Measurements from ENCODE around the gene PTPRG. TPM values are rescaled to one million over a fixed set of nuclear protein-coding genes. Genes with fewer than 3 reads are reported as not detected.

The PTPRG gene
- total and polyA plus RNA-seq, 7 donors, result 0.69 to 76.3 (median 62.7) TPM

DNA sequence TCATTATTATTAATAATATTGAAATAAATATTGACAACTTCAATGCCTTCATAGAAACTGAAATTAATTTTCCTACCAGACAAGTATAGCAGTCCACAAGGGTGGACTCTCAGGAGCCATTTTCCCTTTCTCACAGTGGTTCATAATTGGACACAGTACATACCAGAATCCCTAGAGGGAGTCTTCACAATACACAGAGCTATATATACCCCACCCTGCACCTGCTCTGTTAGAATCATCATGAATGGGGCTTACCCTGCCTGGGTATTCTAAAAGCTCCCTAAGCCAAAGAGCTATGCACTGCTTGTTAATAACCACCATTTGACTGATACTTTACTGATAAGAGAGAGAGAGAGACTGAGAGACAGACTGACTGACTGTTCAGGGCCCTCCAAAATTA is 677.1 kb downstream of the PTPRG start:
- H3K27me3 ChIP-seq, result no peaks in the 10 kb centered on the region
- peaks cover 0 to 12% (median 6%) of the 10 kb centered on the region in 4 donors for H3K4me1 ChIP-seq
- DNase-seq, result no peak
- H3K36me3 ChIP-seq, result peaks cover 0 to 7% (median 0%) of the 10 kb centered on the region in 4 donors
- intact Hi-C loops (cut with DNase I), result no loop called here
- no peak overlapping the region for H3K27ac ChIP-seq
- no peak overlapping the region for H3K4me3 ChIP-seq
- TF ChIP-seq POLR2A (IDR thresholded peaks at IDR 0.05) (no peak), POLR2AphosphoS5 (IDR thresholded peaks at IDR 0.05) (no peak), EP300 (IDR thresholded peaks at IDR 0.05) (no peak)
- TF ChIP-seq, protein P1, sequence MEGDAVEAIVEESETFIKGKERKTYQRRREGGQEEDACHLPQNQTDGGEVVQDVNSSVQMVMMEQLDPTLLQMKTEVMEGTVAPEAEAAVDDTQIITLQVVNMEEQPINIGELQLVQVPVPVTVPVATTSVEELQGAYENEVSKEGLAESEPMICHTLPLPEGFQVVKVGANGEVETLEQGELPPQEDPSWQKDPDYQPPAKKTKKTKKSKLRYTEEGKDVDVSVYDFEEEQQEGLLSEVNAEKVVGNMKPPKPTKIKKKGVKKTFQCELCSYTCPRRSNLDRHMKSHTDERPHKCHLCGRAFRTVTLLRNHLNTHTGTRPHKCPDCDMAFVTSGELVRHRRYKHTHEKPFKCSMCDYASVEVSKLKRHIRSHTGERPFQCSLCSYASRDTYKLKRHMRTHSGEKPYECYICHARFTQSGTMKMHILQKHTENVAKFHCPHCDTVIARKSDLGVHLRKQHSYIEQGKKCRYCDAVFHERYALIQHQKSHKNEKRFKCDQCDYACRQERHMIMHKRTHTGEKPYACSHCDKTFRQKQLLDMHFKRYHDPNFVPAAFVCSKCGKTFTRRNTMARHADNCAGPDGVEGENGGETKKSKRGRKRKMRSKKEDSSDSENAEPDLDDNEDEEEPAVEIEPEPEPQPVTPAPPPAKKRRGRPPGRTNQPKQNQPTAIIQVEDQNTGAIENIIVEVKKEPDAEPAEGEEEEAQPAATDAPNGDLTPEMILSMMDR (IDR thresholded peaks at IDR 0.05), result no peak
- no peaks in the 10 kb centered on the region for H3K9me3 ChIP-seq

DNA sequence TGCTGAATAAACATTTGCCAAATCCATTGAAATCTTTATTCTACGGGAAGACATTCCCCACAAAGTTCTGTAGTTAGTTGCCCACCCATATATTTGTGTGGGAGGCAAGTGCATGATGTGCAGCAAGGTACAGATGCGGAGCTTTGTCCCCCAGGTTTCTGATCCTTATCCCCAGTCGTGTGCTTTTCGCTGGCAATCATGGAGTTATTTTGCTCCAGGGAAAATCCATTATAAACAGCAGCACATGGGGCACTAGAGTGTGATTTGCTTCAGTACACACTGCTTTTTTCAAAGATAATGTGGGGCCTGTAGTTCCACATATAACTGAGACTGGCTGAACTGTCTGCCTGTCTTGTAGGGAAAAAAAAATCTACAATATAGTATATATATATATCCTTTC is 679.9 kb downstream of the PTPRG start:
- H3K27me3 ChIP-seq, result no peaks in the 10 kb centered on the region
- no peak for DNase-seq
- H3K4me1 ChIP-seq, result peaks cover 0 to 10% (median 2%) of the 10 kb centered on the region in 4 donors
- H3K36me3 ChIP-seq, result peaks cover 0 to 7% (median 0%) of the 10 kb centered on the region in 4 donors
- no peak overlapping the region for H3K27ac ChIP-seq
- intact Hi-C loops (cut with DNase I), result no loop called here
- H3K9me3 ChIP-seq, result no peaks in the 10 kb centered on the region
- 84 to 92% methylated on average over 4 of the region's 4 CpGs for WGBS, 2 donors
- no peak for TF ChIP-seq POLR2A (IDR thresholded peaks at IDR 0.05)
- no peak overlapping the region for H3K4me3 ChIP-seq

DNA sequence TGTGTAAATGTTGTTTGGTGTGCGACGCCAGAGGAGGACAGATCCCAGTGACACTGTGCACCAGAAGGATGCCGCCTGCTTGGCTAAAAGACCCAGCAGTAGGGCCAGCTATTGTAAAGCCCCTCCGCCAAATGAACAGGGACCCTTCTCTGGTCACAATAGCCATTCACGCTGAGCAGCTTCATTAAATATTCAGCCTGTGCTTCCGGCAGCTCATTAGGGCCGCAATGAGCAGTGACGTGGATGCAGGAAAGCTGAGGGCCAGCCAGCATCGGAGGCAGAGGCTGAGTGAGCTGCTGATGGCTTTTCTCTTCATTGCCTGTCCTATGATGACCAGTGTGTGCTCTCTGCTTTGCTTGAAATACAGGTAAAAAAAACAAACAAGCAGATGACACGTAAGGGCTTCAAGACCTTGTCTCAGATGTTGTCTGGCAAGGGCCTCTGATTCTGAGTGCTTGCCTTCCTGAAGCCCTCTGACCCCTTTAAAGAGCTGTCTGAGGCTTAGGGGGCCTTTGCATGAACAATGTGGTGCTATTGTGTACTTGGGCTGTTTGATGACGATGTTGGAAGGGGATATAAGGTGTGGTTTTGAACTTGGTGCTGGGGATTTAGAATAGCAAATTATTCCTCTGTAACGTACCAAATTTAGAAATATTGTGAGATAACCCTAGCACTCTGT is 681.6 kb downstream of the PTPRG start:
- Histone ChIP-seq H3K27ac (no peak overlapping the region), H3K36me3 (peaks cover 0 to 7% (median 0%) of the 10 kb centered on the region in 4 donors), H3K9me3 (no peaks in the 10 kb centered on the region), H3K27me3 (no peaks in the 10 kb centered on the region), H3K4me3 (no peak overlapping the region), H3K4me1 (peaks cover 0 to 18% (median 2%) of the 10 kb centered on the region in 4 donors)
- DNase-seq, result no peak
- 92 to 94% methylated on average over 12 of the region's 12 CpGs for WGBS, 2 donors
- TF ChIP-seq, protein P1 (IDR thresholded peaks at IDR 0.05), result no peak
- TF ChIP-seq POLR2A (IDR thresholded peaks at IDR 0.05), result no peak
- TF ChIP-seq POLR2AphosphoS5 (IDR thresholded peaks at IDR 0.05), result no peak
- TF ChIP-seq EP300 (IDR thresholded peaks at IDR 0.05), result no peak
- intact Hi-C loops (cut with DNase I), result no loop called here

DNA sequence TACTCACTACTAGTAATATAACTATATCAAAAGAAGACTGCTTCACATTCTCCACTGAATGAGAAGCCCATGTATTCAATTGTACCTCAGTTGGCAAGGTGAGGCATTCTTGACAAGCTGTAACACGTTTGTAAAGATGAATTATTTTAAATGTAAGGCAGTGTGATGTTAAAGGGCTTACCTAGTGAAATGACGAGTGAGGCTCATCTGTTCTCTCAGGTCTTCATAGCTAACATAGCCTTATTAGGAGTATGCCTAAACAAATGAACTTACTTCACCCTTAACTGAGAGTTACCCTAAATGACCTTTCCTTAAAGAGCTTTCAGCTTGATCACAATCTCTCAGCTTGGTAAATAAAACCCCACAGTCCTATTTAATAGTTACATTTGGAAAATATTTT is 684.7 kb downstream of the PTPRG start:
- H3K9me3 ChIP-seq, result no peaks in the 10 kb centered on the region
- 68 to 76% methylated on average over 2 of the region's 2 CpGs for WGBS, 2 donors
- no peak for DNase-seq
- no peak overlapping the region for H3K4me3 ChIP-seq
- H3K4me1 ChIP-seq, result peaks cover 0 to 18% (median 4%) of the 10 kb centered on the region in 4 donors
- intact Hi-C loops (cut with DNase I), result no loop called here
- TF ChIP-seq POLR2A (IDR thresholded peaks at IDR 0.05) (no peak), EP300 (IDR thresholded peaks at IDR 0.05) (no peak), POLR2AphosphoS5 (IDR thresholded peaks at IDR 0.05) (no peak)
- TF ChIP-seq, protein P1 (IDR thresholded peaks at IDR 0.05), result no peak
- H3K36me3 ChIP-seq, result peaks cover 0 to 7% (median 0%) of the 10 kb centered on the region in 4 donors
- H3K27me3 ChIP-seq, result no peaks in the 10 kb centered on the region
- H3K27ac ChIP-seq, result no peak overlapping the region

DNA sequence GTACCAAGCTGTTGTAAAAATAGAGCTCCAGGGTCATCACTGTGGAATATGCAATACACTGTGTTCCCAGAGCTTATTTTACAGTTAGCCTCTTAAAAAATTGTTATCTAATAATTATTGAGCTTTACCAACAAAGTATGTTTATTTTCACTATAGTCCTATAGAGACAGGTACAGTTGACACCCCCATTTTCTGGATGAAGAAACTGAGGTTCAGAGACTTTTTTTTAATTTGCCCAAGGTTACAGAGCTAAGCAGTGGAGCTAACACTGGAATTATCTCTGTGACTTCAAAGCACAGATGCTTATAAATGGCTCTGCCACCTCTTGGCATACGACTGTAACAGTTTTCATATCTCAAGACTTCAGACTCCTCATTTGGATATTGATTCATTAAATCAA is 685.6 kb downstream of the PTPRG start:
- intact Hi-C loops (cut with DNase I), result no loop called here
- WGBS, 2 donors, result 91 to 96% methylated on average over 1 of the region's 1 CpG
- no peak for DNase-seq
- peaks cover 0 to 18% (median 4%) of the 10 kb centered on the region in 4 donors for H3K4me1 ChIP-seq
- H3K27ac ChIP-seq, result no peak overlapping the region
- no peak overlapping the region for H3K4me3 ChIP-seq
- peaks cover 0 to 7% (median 0%) of the 10 kb centered on the region in 4 donors for H3K36me3 ChIP-seq
- no peak for TF ChIP-seq EP300 (IDR thresholded peaks at IDR 0.05)
- no peak for TF ChIP-seq POLR2AphosphoS5 (IDR thresholded peaks at IDR 0.05)
- TF ChIP-seq, protein P1 (IDR thresholded peaks at IDR 0.05), result no peak
- no peak for TF ChIP-seq POLR2A (IDR thresholded peaks at IDR 0.05)
- H3K9me3 ChIP-seq, result no peaks in the 10 kb centered on the region
- H3K27me3 ChIP-seq, result no peaks in the 10 kb centered on the region
